ENCODE data around the gene RABL2A. TPM values are rescaled to one million over a fixed set of nuclear protein-coding genes. Genes with fewer than 3 reads are reported as not detected.
"Not testable (repeated sequence)": the region's sequence is repeated elsewhere in the genome, so short reads cannot be mapped to it uniquely, and the experiment has no call there.

RABL2A gene
- total RNA-seq, 4 donors from 2014 or later: 6.7 to 26.5 (median 14.3) TPM

GRCh38 chr2:113625906-113626305, 1.2 kb upstream of the RABL2A start:
- not testable (repeated sequence) for H3K27me3 ChIP-seq, H3K9me3 ChIP-seq, H3K4me1 ChIP-seq, DNase-seq, H3K36me3 ChIP-seq
- Histone ChIP-seq H3K27ac (peak overlapping the region in 1 of 4 donors; percentile 58), H3K4me3 (peak overlapping the region in 1 of 4 donors; percentile 30)

- not testable (repeated sequence) for H3K27ac ChIP-seq, H3K4me3 ChIP-seq, DNase-seq, H3K4me1 ChIP-seq, H3K27me3 ChIP-seq, H3K36me3 ChIP-seq, H3K9me3 ChIP-seq
Observed at GRCh38 chr2:113632849-113633345, 5.8 kb downstream of the RABL2A start.

GRCh38 chr2:113635358-113635757, 8.3 kb downstream of the RABL2A start:
- H3K4me1 ChIP-seq, DNase-seq, H3K27me3 ChIP-seq, H3K4me3 ChIP-seq, H3K27ac ChIP-seq, H3K36me3 ChIP-seq, H3K9me3 ChIP-seq: not testable (repeated sequence)

GRCh38 chr2:113636226-113636625, 9.2 kb downstream of the RABL2A start:
- not testable (repeated sequence) for H3K36me3 ChIP-seq, H3K9me3 ChIP-seq, H3K27ac ChIP-seq, H3K4me3 ChIP-seq, DNase-seq, H3K4me1 ChIP-seq, H3K27me3 ChIP-seq

- DNase-seq, H3K27ac ChIP-seq, H3K4me3 ChIP-seq, H3K9me3 ChIP-seq, H3K36me3 ChIP-seq, H3K4me1 ChIP-seq, H3K27me3 ChIP-seq: not testable (repeated sequence)
Observed at GRCh38 chr2:113638084-113638483, 11.0 kb downstream of the RABL2A start.

GRCh38 chr2:113646217-113646616, 19.2 kb downstream of the RABL2A start:
- not testable (repeated sequence) for H3K9me3 ChIP-seq, H3K27me3 ChIP-seq, H3K27ac ChIP-seq, H3K4me1 ChIP-seq, DNase-seq, H3K4me3 ChIP-seq, H3K36me3 ChIP-seq

GRCh38 chr2:113650834-113651815, 24.1 kb downstream of the RABL2A start:
- H3K36me3 ChIP-seq, H3K4me3 ChIP-seq, H3K27ac ChIP-seq, H3K27me3 ChIP-seq, DNase-seq, H3K9me3 ChIP-seq, H3K4me1 ChIP-seq: not testable (repeated sequence)

GRCh38 chr2:113652599-113652998, 25.5 kb downstream of the RABL2A start:
- not testable (repeated sequence) for H3K27me3 ChIP-seq, DNase-seq, H3K4me1 ChIP-seq, H3K36me3 ChIP-seq, H3K9me3 ChIP-seq, H3K4me3 ChIP-seq, H3K27ac ChIP-seq

GRCh38 chr2:113656031-113656624, 29.1 kb downstream of the RABL2A start:
- H3K27me3 ChIP-seq, H3K4me1 ChIP-seq, H3K36me3 ChIP-seq, H3K9me3 ChIP-seq: not testable (repeated sequence)
- Histone ChIP-seq H3K27ac (peak overlapping the region in 1 of 4 donors; percentile 71), H3K4me3 (peak overlapping the region; percentile 14 to 39 (median 26))
- DNase-seq: peak in 2 of 3 donors; percentile 57 to 62

- DNase-seq, H3K9me3 ChIP-seq, H3K4me3 ChIP-seq, H3K4me1 ChIP-seq, H3K36me3 ChIP-seq, H3K27ac ChIP-seq, H3K27me3 ChIP-seq: not testable (repeated sequence)
Observed at GRCh38 chr2:113657735-113658134, 30.7 kb downstream of the RABL2A start.

- not testable (repeated sequence) for H3K27me3 ChIP-seq, DNase-seq, H3K27ac ChIP-seq, H3K4me3 ChIP-seq, H3K36me3 ChIP-seq, H3K4me1 ChIP-seq, H3K9me3 ChIP-seq
Observed at GRCh38 chr2:113663285-113664060, 36.4 kb downstream of the RABL2A start.

GRCh38 chr2:113664761-113665533, 37.9 kb downstream of the RABL2A start:
- H3K27ac ChIP-seq, H3K27me3 ChIP-seq, H3K36me3 ChIP-seq, H3K4me1 ChIP-seq, DNase-seq, H3K9me3 ChIP-seq, H3K4me3 ChIP-seq: not testable (repeated sequence)

GRCh38 chr2:113669013-113669412, 41.9 kb downstream of the RABL2A start:
- H3K4me3 ChIP-seq, DNase-seq, H3K36me3 ChIP-seq, H3K9me3 ChIP-seq, H3K27ac ChIP-seq, H3K4me1 ChIP-seq, H3K27me3 ChIP-seq: not testable (repeated sequence)
